HG02884 (cell line): ENCODE data around the gene UBE2J2.

Source experiments
- ATAC-seq: cut with Tn5 transposase; IDR thresholded peaks from one replicate; pipeline ENCODE4 v1.9.1; 2021; ENCODE audit warnings: mild to moderate bottlenecking, moderate library complexity; ENCODE audit not compliant: unreplicated experiment

The UBE2J2 gene

GRCh38 chr1:1215881-1216605 lies 57.6 kb downstream of the UBE2J2 start:
- ATAC-seq: no peak

- ATAC-seq: no peak
Observed at GRCh38 chr1:1215080-1215676, 58.5 kb downstream of the UBE2J2 start.

- no peak for ATAC-seq
Observed at GRCh38 chr1:1213345-1214265, 60.0 kb downstream of the UBE2J2 start, which contains the start of gene TNFRSF4. TNFRSF4 (minus strand) TSS chr1:1214153; CDS start chr1:1214127, 26 bp downstream.

GRCh38 chr1:1212780-1213344 lies 60.8 kb downstream of the UBE2J2 start:
- ATAC-seq: no peak

GRCh38 chr1:1211541-1212441 lies 61.9 kb downstream of the UBE2J2 start:
- no peak for ATAC-seq

- no peak for ATAC-seq
Observed at GRCh38 chr1:1210726-1211540, 62.7 kb downstream of the UBE2J2 start.

- ATAC-seq: no peak
Observed at GRCh38 chr1:1208713-1209433, 64.8 kb downstream of the UBE2J2 start.

GRCh38 chr1:1207571-1207892 lies 66.1 kb downstream of the UBE2J2 start:
- ATAC-seq: no peak

GRCh38 chr1:1206966-1207531 lies 66.6 kb downstream of the UBE2J2 start:
- no peak for ATAC-seq

- no peak for ATAC-seq
Observed at GRCh38 chr1:1206376-1206965, 67.2 kb downstream of the UBE2J2 start, which contains the start of gene TNFRSF18. TNFRSF18 (minus strand) TSS chr1:1206592; CDS start chr1:1206571, 21 bp downstream.

- no peak for ATAC-seq
Observed at GRCh38 chr1:1205769-1206375, 67.8 kb downstream of the UBE2J2 start.

- ATAC-seq: no peak
Observed at GRCh38 chr1:1204998-1205768, 68.5 kb downstream of the UBE2J2 start.

GRCh38 chr1:1204425-1204920 lies 69.2 kb downstream of the UBE2J2 start:
- no peak for ATAC-seq
